ENCODE data around the gene SLC44A3.

Gene SLC44A3

GRCh38 chr1:94888201-94888600 is 68.0 kb downstream of the SLC44A3 start:
- no peak for TF ChIP-seq CTCF (IDR thresholded peaks at IDR 0.05)

- TF ChIP-seq CTCF (IDR thresholded peaks at IDR 0.05): no peak
Observed at GRCh38 chr1:94892604-94893254, 72.6 kb downstream of the SLC44A3 start.

GRCh38 chr1:94894630-94895029 is 74.5 kb downstream of the SLC44A3 start:
- no peak for TF ChIP-seq CTCF (IDR thresholded peaks at IDR 0.05)

- TF ChIP-seq CTCF (IDR thresholded peaks at IDR 0.05): no peak
Observed at GRCh38 chr1:94895518-94895917, 75.4 kb downstream of the SLC44A3 start.

GRCh38 chr1:94898491-94899385 is 78.6 kb downstream of the SLC44A3 start:
- TF ChIP-seq CTCF (IDR thresholded peaks at IDR 0.05): no peak

GRCh38 chr1:94899756-94900155 is 79.6 kb downstream of the SLC44A3 start:
- TF ChIP-seq CTCF (IDR thresholded peaks at IDR 0.05): no peak

GRCh38 chr1:94901841-94902240 is 81.7 kb downstream of the SLC44A3 start:
- TF ChIP-seq CTCF (IDR thresholded peaks at IDR 0.05): no peak
